ENCODE data around the gene CLDN1.
A peak's percentile ranks its signal among the peaks of the same experiment; 100 is the strongest.

CLDN1 gene

DNA sequence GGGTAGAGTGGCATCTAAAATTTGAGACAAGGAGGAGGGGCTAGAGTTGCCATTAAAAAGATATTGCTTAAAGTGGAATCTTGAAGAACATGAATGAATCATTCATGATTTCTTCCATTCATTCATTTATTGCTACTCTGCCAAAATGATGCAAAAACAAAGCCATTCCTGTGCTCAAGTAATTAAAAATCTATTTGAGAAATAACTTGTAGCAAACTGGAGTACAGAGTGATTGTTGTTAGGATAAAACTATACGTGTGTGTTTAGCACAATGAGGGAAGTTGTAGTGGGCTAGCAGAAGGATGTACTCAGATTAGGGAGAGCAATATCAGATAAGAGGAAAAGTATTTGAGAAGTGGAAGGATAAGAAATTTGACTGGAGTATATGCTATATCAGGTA, 11.7 kb upstream of the CLDN1 start:
- DNase-seq (ENCODE audit: extremely low read depth, low read depth), result no peak
- TF ChIP-seq, protein P1, sequence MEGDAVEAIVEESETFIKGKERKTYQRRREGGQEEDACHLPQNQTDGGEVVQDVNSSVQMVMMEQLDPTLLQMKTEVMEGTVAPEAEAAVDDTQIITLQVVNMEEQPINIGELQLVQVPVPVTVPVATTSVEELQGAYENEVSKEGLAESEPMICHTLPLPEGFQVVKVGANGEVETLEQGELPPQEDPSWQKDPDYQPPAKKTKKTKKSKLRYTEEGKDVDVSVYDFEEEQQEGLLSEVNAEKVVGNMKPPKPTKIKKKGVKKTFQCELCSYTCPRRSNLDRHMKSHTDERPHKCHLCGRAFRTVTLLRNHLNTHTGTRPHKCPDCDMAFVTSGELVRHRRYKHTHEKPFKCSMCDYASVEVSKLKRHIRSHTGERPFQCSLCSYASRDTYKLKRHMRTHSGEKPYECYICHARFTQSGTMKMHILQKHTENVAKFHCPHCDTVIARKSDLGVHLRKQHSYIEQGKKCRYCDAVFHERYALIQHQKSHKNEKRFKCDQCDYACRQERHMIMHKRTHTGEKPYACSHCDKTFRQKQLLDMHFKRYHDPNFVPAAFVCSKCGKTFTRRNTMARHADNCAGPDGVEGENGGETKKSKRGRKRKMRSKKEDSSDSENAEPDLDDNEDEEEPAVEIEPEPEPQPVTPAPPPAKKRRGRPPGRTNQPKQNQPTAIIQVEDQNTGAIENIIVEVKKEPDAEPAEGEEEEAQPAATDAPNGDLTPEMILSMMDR (IDR thresholded peaks at IDR 0.05; ENCODE audit: low read depth, low read length), result no peak

DNA sequence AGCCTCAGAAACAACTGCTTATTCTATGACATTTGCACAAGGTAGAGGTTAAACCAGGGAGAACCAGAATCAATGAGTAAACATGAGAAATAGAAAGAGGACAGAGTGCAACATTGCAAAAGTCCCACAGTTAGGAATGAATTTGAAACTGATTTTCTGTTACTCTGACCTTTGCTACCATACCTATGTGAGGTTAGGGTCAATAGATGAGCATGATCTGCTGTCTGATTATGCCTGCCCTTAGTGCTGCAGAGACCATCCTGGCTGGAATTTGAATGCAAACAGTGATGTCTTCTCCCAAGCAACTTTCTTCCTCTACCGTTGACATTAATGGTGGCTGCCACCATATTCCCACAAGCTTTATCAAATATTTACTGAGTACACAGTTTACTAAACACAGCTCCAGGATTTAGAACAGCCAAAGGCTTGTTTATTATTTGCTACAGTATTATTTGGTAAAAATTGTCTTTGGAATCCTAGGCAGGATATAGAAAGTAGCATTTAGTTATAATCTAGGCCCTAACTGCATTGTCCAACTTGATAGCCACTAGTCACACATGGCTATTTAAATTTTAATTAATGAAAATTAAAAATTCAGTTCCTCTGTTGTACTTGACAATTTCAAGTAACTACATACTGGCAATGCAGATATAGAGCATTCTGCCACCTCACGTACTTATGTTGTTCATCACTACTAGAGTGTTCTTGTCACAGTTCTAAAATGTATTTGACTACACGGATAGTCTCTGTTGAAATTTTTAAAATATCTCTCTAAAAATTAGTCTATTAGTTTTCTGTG, 8.9 kb upstream of the CLDN1 start:
- no peak for DNase-seq (ENCODE audit: extremely low read depth, low read depth)
- TF ChIP-seq, protein P1 (IDR thresholded peaks at IDR 0.05; ENCODE audit: low read depth, low read length), result no peak

DNA sequence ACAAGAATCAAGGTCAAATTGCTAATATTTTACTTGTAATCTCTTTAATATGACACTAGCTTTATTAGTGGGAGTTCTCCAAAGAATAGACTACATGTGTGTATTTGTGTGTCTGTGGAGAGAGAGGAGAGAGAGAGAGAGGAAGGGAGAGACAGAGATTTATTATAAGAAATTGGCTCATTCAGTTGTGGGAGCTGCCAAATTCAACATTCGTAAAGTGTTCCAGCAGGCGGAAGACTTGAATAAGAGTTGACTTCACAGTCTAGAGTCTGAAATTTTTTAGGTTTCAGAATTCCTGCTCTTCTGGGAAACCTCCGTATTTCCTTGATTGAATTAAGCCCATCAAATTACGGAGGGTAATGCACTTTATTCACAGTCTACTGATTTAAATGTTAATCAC, 4.7 kb upstream of the CLDN1 start:
- peak; percentile 52 for DNase-seq (ENCODE audit: extremely low read depth, low read depth)
- TF ChIP-seq, protein P1 (IDR thresholded peaks at IDR 0.05; ENCODE audit: low read depth, low read length), result peak; percentile 21

DNA sequence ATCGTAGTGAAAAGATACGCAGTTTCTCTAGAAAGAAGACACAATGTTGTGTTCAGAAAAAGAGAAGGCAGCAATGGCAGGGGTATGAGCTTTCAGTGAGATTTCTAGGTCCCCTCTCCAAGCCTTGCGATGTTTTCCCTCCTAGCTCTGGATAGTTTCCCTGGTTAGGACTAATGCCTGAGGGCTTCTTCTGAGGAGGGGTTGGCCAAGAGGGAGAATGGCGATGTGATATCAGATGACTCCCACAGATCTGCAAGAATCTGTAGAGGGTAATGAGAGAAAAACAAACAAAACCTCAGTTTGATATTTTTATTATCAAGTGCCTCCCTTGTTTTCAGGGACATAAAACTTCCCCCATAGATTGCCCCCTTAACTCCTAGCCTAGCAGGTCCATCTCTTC, 4.1 kb upstream of the CLDN1 start:
- DNase-seq (ENCODE audit: extremely low read depth, low read depth), result no peak
- TF ChIP-seq, protein P1 (IDR thresholded peaks at IDR 0.05; ENCODE audit: low read depth, low read length), result no peak

DNA sequence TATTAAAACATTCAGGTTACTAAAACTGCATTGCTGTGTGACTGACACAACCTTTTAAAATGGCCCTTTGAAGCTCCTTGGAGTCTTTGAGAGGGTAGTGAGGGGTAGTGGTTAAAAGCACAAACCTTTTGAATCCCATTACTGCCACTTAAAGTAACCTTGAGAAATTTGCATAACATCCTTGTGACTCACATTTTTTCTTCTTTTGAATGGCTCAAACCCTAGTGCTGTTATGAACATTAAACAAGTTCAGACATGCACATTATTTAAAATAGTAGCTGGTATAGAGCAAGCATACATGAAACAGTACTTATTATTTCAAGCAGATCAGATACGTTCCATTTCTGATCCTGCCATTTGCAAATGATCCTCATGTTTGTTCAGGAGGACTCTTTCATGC, 3.7 kb upstream of the CLDN1 start:
- no peak for DNase-seq (ENCODE audit: extremely low read depth, low read depth)

DNA sequence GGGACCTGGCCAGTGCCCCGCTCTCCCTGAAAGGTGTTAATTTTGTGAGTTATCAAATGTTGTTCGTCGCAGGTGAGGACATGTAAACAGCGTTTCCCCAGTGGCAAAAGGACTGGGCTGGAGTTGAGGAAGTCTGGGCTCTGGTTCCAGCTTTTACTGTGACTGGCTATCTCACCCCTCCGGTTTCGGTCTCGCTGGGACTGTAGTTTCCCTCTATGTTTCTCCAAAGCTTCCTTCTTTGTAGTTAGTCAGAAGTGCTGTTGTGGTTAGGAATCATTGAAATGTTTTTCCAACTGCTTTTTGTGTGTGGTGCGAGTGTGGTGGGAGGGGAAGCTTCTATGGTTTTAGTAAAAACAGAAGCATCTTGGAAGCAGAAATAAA, 990 bp upstream of the CLDN1 start:
- DNase-seq (ENCODE audit: extremely low read depth, low read depth), result no peak
- TF ChIP-seq, protein P1 (IDR thresholded peaks at IDR 0.05; ENCODE audit: low read depth, low read length), result no peak

More for the DNA sequence above, 3.7 kb upstream of the CLDN1 start:
- TF ChIP-seq, protein P1 (IDR thresholded peaks at IDR 0.05; ENCODE audit: low read depth, low read length), result no peak

DNA sequence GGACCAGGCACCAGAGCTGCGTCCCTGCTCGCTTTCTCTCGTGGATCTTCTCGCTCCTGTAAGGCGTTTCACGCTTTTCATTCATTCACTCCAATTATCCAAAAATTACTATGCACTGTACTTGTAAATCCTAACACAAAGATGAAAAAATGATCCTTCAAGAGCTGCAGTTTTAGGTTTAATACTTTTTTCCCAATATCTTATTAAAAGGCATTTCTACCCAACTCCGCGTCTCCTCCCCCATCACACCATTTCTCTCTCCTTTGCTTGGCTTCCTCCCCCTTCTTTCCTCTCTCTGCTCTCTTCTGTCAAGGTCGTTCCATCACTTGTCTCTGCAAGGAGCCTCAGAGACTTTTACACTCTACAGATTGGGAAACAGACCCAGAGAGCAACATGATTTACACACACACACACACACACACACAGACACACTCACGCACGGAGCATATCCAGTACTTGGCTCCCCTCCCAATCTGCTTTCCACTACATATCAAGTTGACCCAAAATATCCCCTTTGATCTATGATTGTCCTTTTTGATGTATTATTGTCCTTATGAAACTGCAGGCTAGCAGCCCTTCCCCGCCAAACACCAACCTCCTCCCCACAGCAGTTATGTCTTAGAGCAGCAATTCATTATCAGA, 479 bp upstream of the CLDN1 start:
- TF ChIP-seq, protein P1 (IDR thresholded peaks at IDR 0.05; ENCODE audit: low read depth, low read length), result no peak
- no peak for DNase-seq (ENCODE audit: extremely low read depth, low read depth)
